H1 (cell line): ENCODE data around the gene RGS14. TPM values are rescaled to one million over a fixed set of nuclear protein-coding genes. Genes with fewer than 3 reads are reported as not detected.

ENCODE experiments used
- CTCF ChIA-PET: fragments of 300-600 bp; sonication (Branson Sonifier 250); formaldehyde crosslinking; loops from one replicate; lab custom pipeline; 2021; ENCODE audit not compliant: partially characterized antibody; lab: Charles Lee
- POLR2A ChIA-PET: fragments of 300-600 bp; sonication (Branson Sonifier 250); formaldehyde crosslinking; loops from one replicate; lab custom pipeline; 2021; ENCODE audit warnings: inconsistent platforms; ENCODE audit not compliant: partially characterized antibody; lab: Charles Lee
- DNase-seq, 2 experiments: peaks; one replicate each; pipeline versions ENCODE4 v3.0.0 to v3.0.0-alpha.2; 2010 to 2022; ENCODE audit warnings: low spot score in 2 of 2, low read depth in 1 of 2, mixed read lengths in 1 of 2
- FAIRE-seq: peaks from 2 replicates; lab custom pipeline; 2011; peaks lifted over from hg19 to GRCh38; lab: Jason Lieb, UNC
- H2AFZ ChIP-seq: 2 replicates; pipeline ENCODE4 v1.8.1; 2012; ENCODE audit warnings: low read length, inconsistent platforms
- H2AK5ac ChIP-seq: 2 replicates; pipeline ENCODE4 v1.6.1; 2013; ENCODE audit warnings: low read depth, low read length
- H2BK120ac ChIP-seq: replicated peaks from 2 replicates; pipeline ENCODE3; 2013; ENCODE audit warnings: low read depth, low read length, inconsistent platforms
- H2BK12ac ChIP-seq: 2 replicates; pipeline ENCODE4 v1.6.1; 2013; ENCODE audit warnings: low read depth, low read length
- H2BK15ac ChIP-seq: 2 replicates; pipeline ENCODE4 v1.6.1; 2013; ENCODE audit warnings: low read length
- H2BK20ac ChIP-seq: 2 replicates; pipeline ENCODE4 v1.6.1; 2013; ENCODE audit warnings: low read length
- H2BK5ac ChIP-seq: 2 replicates; pipeline ENCODE4 v1.6.1; 2013; ENCODE audit warnings: low read depth, low read length
- H3K14ac ChIP-seq: 2 replicates; pipeline ENCODE4 v1.6.1; 2013; ENCODE audit warnings: inconsistent platforms; ENCODE audit not compliant: insufficient read length
- H3K18ac ChIP-seq: 2 replicates; pipeline ENCODE4 v1.6.1; 2013; ENCODE audit warnings: low read length; ENCODE audit errors: extremely low read depth
- H3K23ac ChIP-seq: 2 replicates; pipeline ENCODE4 v1.6.1; 2013; ENCODE audit warnings: inconsistent platforms; ENCODE audit not compliant: insufficient read length
- H3K23me2 ChIP-seq: 2 replicates; pipeline ENCODE4 v1.6.1; 2013; ENCODE audit warnings: low read depth, low read length
- H3K27ac ChIP-seq: 2 replicates; pipeline ENCODE4 v1.6.1; 2011; ENCODE audit warnings: low read depth, low read length, inconsistent platforms
- H3K27me3 ChIP-seq, 4 experiments: replicated peaks in 1 of 4; 1 replicate in 1 of 4; 2 replicates in 3 of 4; pipeline versions ENCODE4 v1.6.1 to v1.8.1; 2011 to 2013; ENCODE audit warnings: low read length in 3 of 4, mild to moderate bottlenecking in 3 of 4, inconsistent platforms in 2 of 4, mixed read lengths in 2 of 4, moderate library complexity in 1 of 4; ENCODE audit not compliant: control insufficient read depth in 3 of 4, insufficient read depth in 3 of 4; ENCODE audit errors: extremely low read depth in 1 of 4
- H3K36me3 ChIP-seq, 4 experiments: 2 replicates each; pipeline versions ENCODE4 v1.6.1 to v1.8.1; 2011 to 2013; ENCODE audit warnings: mild to moderate bottlenecking in 4 of 4, low read length in 3 of 4, moderate library complexity in 2 of 4, control low read depth in 1 of 4, inconsistent platforms in 1 of 4; ENCODE audit not compliant: insufficient read depth in 4 of 4, control insufficient read depth in 2 of 4
- H3K4ac ChIP-seq: replicated peaks from 2 replicates; pipeline ENCODE3; 2013; ENCODE audit warnings: low read length, low read depth, mixed read lengths, inconsistent platforms; ENCODE audit not compliant: insufficient read length
- H3K4me1 ChIP-seq, 4 experiments: replicated peaks in 1 of 4; 1 replicate in 1 of 4; 2 replicates in 3 of 4; pipeline versions ENCODE4 v1.6.1 to v1.8.1; 2011 to 2013; ENCODE audit warnings: low read length in 3 of 4, inconsistent platforms in 2 of 4, mixed read lengths in 1 of 4; ENCODE audit not compliant: insufficient read depth in 4 of 4, control insufficient read depth in 3 of 4
- H3K4me2 ChIP-seq, 2 experiments: 2 replicates each; pipeline versions ENCODE4 v1.6.1 to v1.8.1; 2011 to 2013; ENCODE audit warnings: low read depth in 2 of 2, low read length in 2 of 2, control low read depth in 1 of 2, inconsistent platforms in 1 of 2, mild to moderate bottlenecking in 1 of 2; ENCODE audit not compliant: insufficient read depth in 1 of 2
- H3K4me3 ChIP-seq, 4 experiments: fragments of 200-600, 300-600 bp in 1 of 4; sonication (generic), shearing (Covaris generic), sonication (Bioruptor Twin) in 1 of 4; 2 replicates each; pipeline versions ENCODE4 v1.5.1 to v1.8.1; 2011 to 2016; ENCODE audit warnings: low read length in 4 of 4, low read depth in 3 of 4, control low read depth in 2 of 4, inconsistent platforms in 2 of 4, mild to moderate bottlenecking in 2 of 4, mixed read lengths in 1 of 4, moderate library complexity in 1 of 4; ENCODE audit not compliant: insufficient read depth in 2 of 4; ENCODE audit errors: extremely low read depth in 1 of 4
- H3K56ac ChIP-seq: replicated peaks from 2 replicates; pipeline ENCODE3; 2013; ENCODE audit warnings: low read depth, mild to moderate bottlenecking, mixed read lengths, low read length, inconsistent platforms; ENCODE audit not compliant: insufficient read length
- H3K79me1 ChIP-seq: 2 replicates; pipeline ENCODE4 v1.6.1; 2013; ENCODE audit warnings: low read depth, low read length, control low read depth
- H3K79me2 ChIP-seq, 2 experiments: 2 replicates each; pipeline versions ENCODE4 v1.6.1 to v1.8.1; 2012 to 2013; ENCODE audit warnings: low read length in 2 of 2, mild to moderate bottlenecking in 2 of 2, inconsistent platforms in 1 of 2; ENCODE audit not compliant: insufficient read depth in 2 of 2, control insufficient read depth in 1 of 2
- H3K9ac ChIP-seq, 4 experiments: replicated peaks in 1 of 4; 1 replicate in 1 of 4; 2 replicates in 3 of 4; pipeline versions ENCODE4 v1.6.1 to v1.8.1; 2011 to 2013; ENCODE audit warnings: low read depth in 3 of 4, low read length in 3 of 4, control low read depth in 2 of 4, mild to moderate bottlenecking in 2 of 4, moderate library complexity in 2 of 4, inconsistent platforms in 1 of 4; ENCODE audit errors: extremely low read depth in 1 of 4
- H3K9me3 ChIP-seq, 2 experiments: 2 replicates each; pipeline versions ENCODE4 v1.6.1 to v1.8.1; 2012 to 2013; ENCODE audit warnings: mild to moderate bottlenecking in 2 of 2, moderate library complexity in 2 of 2, control low read depth in 1 of 2, inconsistent platforms in 1 of 2, low read depth in 1 of 2, low read length in 1 of 2, mixed read lengths in 1 of 2; ENCODE audit not compliant: insufficient read depth in 2 of 2
- H4K20me1 ChIP-seq, 2 experiments: replicated peaks in 1 of 2; 2 replicates each; pipeline versions ENCODE3 to v1.8.1; 2011 to 2013; ENCODE audit warnings: inconsistent platforms in 2 of 2, low read length in 2 of 2, mild to moderate bottlenecking in 1 of 2; ENCODE audit not compliant: insufficient read depth in 2 of 2, control insufficient read depth in 1 of 2
- H4K5ac ChIP-seq: 2 replicates; pipeline ENCODE4 v1.6.1; 2013; ENCODE audit warnings: low read length, low read depth, mixed read lengths, inconsistent platforms; ENCODE audit not compliant: insufficient read length
- H4K8ac ChIP-seq: 2 replicates; pipeline ENCODE4 v1.8.0; 2013; ENCODE audit warnings: mild to moderate bottlenecking, moderate library complexity, low read length, inconsistent platforms; ENCODE audit not compliant: insufficient read depth; ENCODE audit errors: extremely low read depth
- H4K91ac ChIP-seq: replicated peaks from 2 replicates; pipeline ENCODE3; 2013; ENCODE audit warnings: low read length, mixed read lengths, inconsistent platforms; ENCODE audit not compliant: insufficient read length
- ASH2L ChIP-seq: fragments of 200-600, 300-600 bp; sonication (generic); IDR thresholded peaks from one replicate; pipeline ENCODE4 v1.7.1; 2017; ENCODE audit warnings: low read length
- CREB1 ChIP-seq: IDR thresholded peaks from 2 replicates; pipeline ENCODE4 v1.6.1; 2012; ENCODE audit warnings: inconsistent platforms
- CTCF ChIP-seq, 3 experiments: IDR thresholded peaks; 1 replicate in 2 of 3; 2 replicates in 1 of 3; pipeline versions ENCODE4 v1.5.1 to v1.6.1; 2011; ENCODE audit warnings: low read length in 3 of 3, mild to moderate bottlenecking in 3 of 3, inconsistent platforms in 2 of 3, low read depth in 1 of 3, moderate library complexity in 1 of 3; ENCODE audit not compliant: insufficient read depth in 1 of 3; ENCODE audit errors: control extremely low read depth in 1 of 3
- E2F6 ChIP-seq: IDR thresholded peaks from 2 replicates; pipeline ENCODE4 v1.6.1; 2012; ENCODE audit warnings: inconsistent platforms
- HDAC2 ChIP-seq, 2 experiments: fragments of 300-600 bp in 1 of 2; sonication (generic) in 1 of 2; IDR thresholded peaks; 2 replicates each; pipeline ENCODE4 v1.6.1; 2011 to 2012; ENCODE audit warnings: low read depth in 2 of 2, low read length in 2 of 2, mild to moderate bottlenecking in 2 of 2, moderate library complexity in 2 of 2, borderline replicate concordance in 1 of 2, inconsistent platforms in 1 of 2
- RAD21 ChIP-seq, 2 experiments: IDR thresholded peaks in 1 of 2; conservative IDR thresholded peaks in 1 of 2; 2 replicates each; pipeline ENCODE4 v1.6.1; 2011; ENCODE audit warnings: low read depth in 2 of 2, low read length in 2 of 2, improper control_type of control experiment in 1 of 2, inconsistent platforms in 1 of 2, mild to moderate bottlenecking in 1 of 2, moderate library complexity in 1 of 2
- SIX5 ChIP-seq: IDR thresholded peaks from 2 replicates; pipeline ENCODE4 v1.6.1; 2011; ENCODE audit warnings: mild to moderate bottlenecking, low read depth, low read length
- SP1 ChIP-seq: IDR thresholded peaks from 2 replicates; pipeline ENCODE4 v1.6.1; 2011; ENCODE audit warnings: low read depth, low read length
- SP2 ChIP-seq: IDR thresholded peaks from 2 replicates; pipeline ENCODE4 v1.6.1; 2012; ENCODE audit warnings: mild to moderate bottlenecking, low read length, inconsistent platforms
- WGBS, 2 experiments: shearing (Covaris generic) in 1 of 2; methylation state at CpG; one replicate each; pipeline versions ENCODE4 v1.1.6 to v1.1.7; 2013 to 2015; ENCODE audit warnings: low lambda C conversion rate in 2 of 2, mixed read lengths in 2 of 2, inconsistent platforms in 1 of 2, low coverage in 1 of 2, missing lambda C conversion rate in 1 of 2; ENCODE audit not compliant: insufficient replicate concordance in 2 of 2, insufficient coverage in 1 of 2, insufficient read length in 1 of 2; ENCODE audit errors: extremely low coverage in 1 of 2, missing lambda C conversion rate in 1 of 2; 5-methylcytosine and 5-hydroxymethylcytosine counted together
- polyA plus RNA-seq, 7 experiments: library from polyadenylated mRNA; depleted of rRNA in 3 of 7; stranded (reverse) in 5 of 7; unstranded in 2 of 7; fragments of >200 nt in 5 of 7; fragments of 200-250 nt in 2 of 7; gene quantifications; 1 replicate in 5 of 7; 2 replicates in 1 of 7; 4 replicates in 1 of 7; pipeline versions ENCODE4 v1.2.1 to v1.2.3, GENCODE V29; 2011 to 2013; ENCODE audit warnings: missing spikeins in 2 of 7, mixed read lengths in 2 of 7
- total RNA-seq: library from RNA; stranded (reverse); fragmentation: NEBNext Ultra II Directional; extraction: Animal tissue kit (Norgen Biotek cat#: 25700); gene quantifications from 2 replicates; pipeline ENCODE4 v1.2.1, GENCODE V29; 2021

Gene RGS14
- total and polyA plus RNA-seq, 2 of the 8 experiments (the other 6 are each of a cell fraction or from before 2014, with no cell fraction given) = 24.4 to 46.1 TPM

GRCh38 chr5:177373806-177374205 lies 16.1 kb downstream of the RGS14 start:
- Histone ChIP-seq H2BK12ac (no peak overlapping the region), H3K18ac (no peak overlapping the region), H2AFZ (no peak overlapping the region), H4K5ac (no peak overlapping the region), H3K23ac (no peak overlapping the region), H2BK20ac (0 out of 2 replicates have a peak overlapping the region, but pooled peaks have one; percentile 27), H3K4me3 (no peak overlapping the region), H3K27ac (no peak overlapping the region; the same call in 1 of the 2 replicates), H3K4ac (no peak overlapping the region), H3K4me1 (peaks cover 5 to 26% (median 15%) of the 10 kb centered on the region in 4 experiments), H3K23me2 (peaks cover 4% of the 10 kb centered on the region; the same call in 1 of the 2 replicates), H3K4me2 (peak overlapping the region; percentile 35 to 40; a peak in 2 of 4 replicates), H3K9ac (no peak overlapping the region; a peak in 1 of 7 replicates), H4K8ac (no peak overlapping the region), H4K91ac (peak overlapping the region; percentile 34), H3K36me3 (no peaks in the 10 kb centered on the region), H2BK120ac (no peak overlapping the region), H3K27me3 (no peaks in the 10 kb centered on the region; a peak in 1 of 7 replicates), H3K79me1 (no peaks in the 10 kb centered on the region), H2AK5ac (no peak overlapping the region), H3K56ac (no peak overlapping the region), H3K79me2 (no peaks in the 10 kb centered on the region), H4K20me1 (peaks cover 0 to 2% of the 10 kb centered on the region in 2 experiments), H2BK15ac (no peak overlapping the region; the same call in 1 of the 2 replicates), H2BK5ac (peak overlapping the region; percentile 60; the same call in 1 of the 2 replicates), H3K14ac (no peak overlapping the region), H3K9me3 (no peaks in the 10 kb centered on the region)
- ChIA-PET POLR2A (interaction anchor here (0.9 to 3.1 kb wide), 11 partner anchors 9 to 123 kb away, joined by 3 to 14 read pairs (median 4); partner anchors contain the start of gene PDLIM7), CTCF (interaction anchor here (0.9 to 16.9 kb wide), 8 partner anchors 16 to 128 kb away, joined by 3 to 363 read pairs (median 107); partner anchors contain the start of genes LMAN2, MXD3, PFN3 and PRR7)
- FAIRE-seq (peak; percentile 68), DNase-seq (peak in 1 of 2 experiments; percentile 64)
- WGBS, 2 experiments = 38% methylated on average over 6 of the region's 6 CpGs; no CpG with 5 or more reads in 1 of the 2 experiments
- peak; percentile 56 for TF ChIP-seq ASH2L
- TF ChIP-seq E2F6 = peak; percentile 50; the same call in 1 of the 2 replicates
- no peak for TF ChIP-seq SIX5
- peak in 1 of 3 experiments; percentile 49; a peak in 2 of 4 replicates for TF ChIP-seq CTCF (IDR thresholded peaks at IDR 0.05; ENCODE audit: control extremely low read depth in 1 of 3, insufficient read depth in 1 of 3, low read depth in 1 of 3, low read length in 3 of 3)
- TF ChIP-seq SP2 = no peak
- TF ChIP-seq HDAC2 (IDR thresholded peaks at IDR 0.05; ENCODE audit: borderline replicate concordance in 1 of 2, low read depth in 2 of 2, low read length in 2 of 2) = no peak
- no peak for TF ChIP-seq SP1
- 0 out of 2 replicates have a peak, but pooled peaks have one; percentile 18 for TF ChIP-seq CREB1
- peak in 1 of 2 experiments; percentile 17; a peak in 1 of 4 replicates for TF ChIP-seq RAD21 (IDR thresholded peaks at IDR 0.05 in 1 of 2, conservative IDR thresholded peaks at IDR 0.05 in 1 of 2; ENCODE audit: low read depth in 2 of 2, low read length in 2 of 2)
